GM19328 (cell line): Measurements from ENCODE around the gene PRF1.

Source experiments
- ATAC-seq: cut with Tn5 transposase; IDR thresholded peaks from one replicate; pipeline ENCODE4 v1.9.1; 2021; ENCODE audit warnings: mild to moderate bottlenecking, moderate library complexity; ENCODE audit not compliant: unreplicated experiment

The PRF1 gene

DNA sequence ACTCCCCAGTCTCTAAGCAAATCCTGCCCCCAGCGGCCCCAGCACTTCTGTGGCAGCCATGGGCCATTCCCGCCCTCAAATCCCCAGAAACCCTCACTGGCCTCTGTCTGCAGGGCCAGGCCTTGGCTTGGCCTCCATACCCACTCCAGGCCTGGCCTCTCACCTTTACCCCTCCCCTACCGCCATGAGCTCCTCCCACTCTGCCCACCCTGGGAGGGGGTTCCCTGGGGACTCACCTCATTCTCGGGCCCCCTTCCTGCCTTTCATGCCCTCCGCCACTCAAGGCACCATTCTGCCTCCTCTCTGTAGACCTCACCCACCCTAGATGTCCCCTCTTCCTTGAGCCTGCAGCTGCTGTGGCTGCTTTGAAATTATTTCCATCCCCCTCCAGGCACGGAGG, 41.0 kb downstream of the PRF1 start:
- no peak for ATAC-seq

GRCh38 chr10:70561070-70561469, 41.5 kb downstream of the PRF1 start:
- ATAC-seq, result no peak

- ATAC-seq, result no peak
Observed at GRCh38 chr10:70560511-70560941, 42.0 kb downstream of the PRF1 start.

DNA sequence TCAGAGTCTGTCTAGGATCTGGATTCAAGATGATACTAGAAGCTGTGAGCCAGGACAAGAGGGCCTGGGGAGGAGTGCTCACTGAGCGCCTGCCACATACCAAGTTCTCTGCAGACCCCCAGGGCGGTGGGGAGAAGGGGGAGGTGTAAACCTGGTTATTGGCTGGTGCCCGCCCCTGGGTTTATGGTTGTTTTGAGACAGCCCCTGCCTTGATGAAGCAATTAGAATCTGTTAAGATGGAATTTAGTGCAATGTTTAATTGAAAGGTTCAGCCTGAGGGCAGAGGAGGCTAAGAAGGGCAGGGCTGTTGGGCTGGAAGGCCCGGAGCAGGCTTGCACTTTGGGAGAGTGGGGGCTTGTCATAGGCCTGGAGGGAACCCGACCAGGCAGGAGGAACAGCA, 42.7 kb downstream of the PRF1 start:
- ATAC-seq, result no peak

GRCh38 chr10:70558871-70559810, 43.4 kb downstream of the PRF1 start:
- no peak for ATAC-seq

DNA sequence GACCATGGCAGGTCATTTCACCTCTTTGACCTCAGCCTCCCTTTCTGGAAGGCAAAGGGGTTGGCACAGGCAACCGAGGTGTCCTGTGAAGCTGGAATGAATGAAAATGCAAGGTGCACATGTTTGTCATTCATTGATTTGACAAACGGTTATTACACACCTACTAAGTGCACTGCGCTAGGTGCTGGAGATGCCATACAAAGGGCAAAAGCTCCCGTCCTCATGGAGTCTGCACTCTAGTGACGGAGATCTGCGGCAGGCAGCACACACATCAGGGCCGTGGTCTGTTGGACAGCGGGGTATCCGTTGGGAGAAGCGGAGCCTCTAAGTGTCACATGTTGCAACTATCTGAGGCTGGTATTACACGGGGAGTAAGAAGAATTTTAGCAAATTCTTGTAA, 44.2 kb downstream of the PRF1 start:
- ATAC-seq, result no peak

GRCh38 chr10:70557876-70558275, 44.7 kb downstream of the PRF1 start:
- no peak for ATAC-seq

- ATAC-seq, result no peak
Observed at GRCh38 chr10:70557086-70557845, 45.3 kb downstream of the PRF1 start.

DNA sequence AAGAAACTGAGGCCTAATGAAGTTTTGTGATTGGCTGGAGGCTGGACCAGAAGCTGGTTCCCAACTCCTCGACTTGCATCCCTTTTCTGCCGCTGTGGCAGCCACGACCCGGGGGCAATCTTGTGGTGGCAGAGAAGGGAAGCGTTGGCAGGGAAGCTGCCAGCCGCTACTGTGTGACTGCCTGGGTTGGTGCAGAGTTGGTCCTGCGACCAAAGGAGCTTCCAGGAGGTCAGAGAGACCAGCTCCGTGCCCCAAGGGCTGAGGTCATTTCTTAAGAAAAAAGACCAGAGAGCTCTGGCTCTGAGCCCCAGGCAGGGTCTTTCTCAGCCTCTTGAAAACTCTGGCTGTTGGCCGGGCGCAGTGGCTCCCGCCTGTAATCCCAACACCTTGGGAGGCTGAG, 47.2 kb downstream of the PRF1 start:
- no peak for ATAC-seq

- no peak for ATAC-seq
Observed at GRCh38 chr10:70552586-70552985, 50.0 kb downstream of the PRF1 start.

DNA sequence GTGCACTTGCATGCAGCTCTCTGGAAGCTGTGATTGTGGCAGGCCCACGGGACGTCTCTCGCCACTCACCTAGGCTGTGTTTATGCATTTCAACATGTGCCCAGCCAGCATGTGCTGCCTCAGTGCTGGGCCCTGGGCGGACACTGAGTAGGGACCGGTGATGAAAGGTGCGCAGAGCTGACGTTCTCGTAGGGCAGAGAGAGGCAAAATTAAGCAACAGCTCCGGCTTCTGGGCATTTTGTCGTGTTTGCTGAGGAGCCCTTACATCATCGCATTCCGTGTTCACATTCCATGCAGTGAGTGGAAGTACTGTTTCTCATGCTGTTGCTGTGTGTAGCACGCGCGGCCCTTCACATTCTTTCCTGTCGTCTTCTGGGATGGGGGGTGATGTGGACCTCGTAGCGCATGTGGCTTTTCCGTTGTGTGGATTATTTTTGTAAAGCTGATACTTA, 50.5 kb downstream of the PRF1 start:
- no peak for ATAC-seq

GRCh38 chr10:70551466-70551865, 51.1 kb downstream of the PRF1 start:
- ATAC-seq, result no peak

- no peak for ATAC-seq
Observed at GRCh38 chr10:70550459-70550858, 52.1 kb downstream of the PRF1 start.

DNA sequence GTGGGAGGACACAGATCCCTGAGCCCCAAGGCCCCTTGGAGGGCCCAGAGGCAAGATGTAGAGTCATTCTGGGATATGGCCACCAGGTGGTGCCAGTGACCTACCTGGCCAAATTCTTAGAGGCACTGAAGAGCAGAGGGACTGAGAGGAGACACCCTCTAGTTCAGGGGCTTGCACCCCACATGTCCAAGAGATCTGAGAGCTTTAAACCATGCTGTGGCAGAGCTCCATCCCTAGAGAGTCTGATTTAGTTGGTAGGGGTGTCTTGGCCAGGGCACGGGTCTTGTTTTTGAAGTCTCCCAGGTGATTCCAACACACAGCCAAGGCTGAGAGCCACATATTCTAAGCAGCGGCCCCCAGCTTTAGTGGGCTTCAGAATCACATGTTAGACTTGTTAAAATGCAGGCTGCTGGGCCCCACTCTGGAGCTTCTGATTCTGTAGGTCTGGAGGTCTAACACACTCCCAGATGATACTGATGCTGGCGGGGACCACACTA, 52.5 kb downstream of the PRF1 start:
- no peak for ATAC-seq

- no peak for ATAC-seq
Observed at GRCh38 chr10:70549351-70549961, 53.1 kb downstream of the PRF1 start.
